ENCODE data around the gene GATAD1.
"Not testable (repeated sequence)": the region's sequence is repeated elsewhere in the genome, so short reads cannot be mapped to it uniquely, and the experiment has no call there.

GATAD1 gene

GRCh38 chr7:92447345-92448204, at the start of gene GATAD1:
GATAD1 (plus strand) TSS chr7:92447482; CDS start chr7:92447730, 248 bp downstream.
- TF ChIP-seq CTCF (conservative IDR thresholded peaks at IDR 0.05) = peak; percentile 71
- peak; percentile 97 for TF ChIP-seq ZFX (IDR thresholded peaks at IDR 0.05)
- H3K27ac ChIP-seq = peak within 1 kb of the TSS; percentile 98

GRCh38 chr7:92397542-92397941, 49.7 kb upstream of the GATAD1 start:
- TF ChIP-seq CTCF (conservative IDR thresholded peaks at IDR 0.05) (no peak), ZFX (IDR thresholded peaks at IDR 0.05) (no peak)
- no peak overlapping the region for H3K27ac ChIP-seq

- H3K27ac ChIP-seq = no peak overlapping the region
- no peak for TF ChIP-seq ZFX (IDR thresholded peaks at IDR 0.05)
- no peak for TF ChIP-seq CTCF (conservative IDR thresholded peaks at IDR 0.05)
Measured at GRCh38 chr7:92400013-92400412, 47.3 kb upstream of the GATAD1 start.

GRCh38 chr7:92402920-92403759, 44.1 kb upstream of the GATAD1 start:
- TF ChIP-seq ZFX (IDR thresholded peaks at IDR 0.05) (no peak), CTCF (conservative IDR thresholded peaks at IDR 0.05) (no peak)
- H3K27ac ChIP-seq = no peak overlapping the region

- no peak for TF ChIP-seq CTCF (conservative IDR thresholded peaks at IDR 0.05)
- no peak for TF ChIP-seq ZFX (IDR thresholded peaks at IDR 0.05)
- H3K27ac ChIP-seq = no peak overlapping the region
Measured at GRCh38 chr7:92403760-92404074, 43.6 kb upstream of the GATAD1 start.

- H3K27ac ChIP-seq = no peak overlapping the region
- TF ChIP-seq ZFX (IDR thresholded peaks at IDR 0.05) (no peak), CTCF (conservative IDR thresholded peaks at IDR 0.05) (no peak)
Measured at GRCh38 chr7:92404170-92404614, 43.1 kb upstream of the GATAD1 start.

GRCh38 chr7:92409357-92409756, 37.9 kb upstream of the GATAD1 start:
- TF ChIP-seq ZFX (IDR thresholded peaks at IDR 0.05) (no peak), CTCF (conservative IDR thresholded peaks at IDR 0.05) (no peak)
- no peak overlapping the region for H3K27ac ChIP-seq

GRCh38 chr7:92410162-92410561, 37.1 kb upstream of the GATAD1 start:
- not testable (repeated sequence) for H3K27ac ChIP-seq
